CD4-positive, alpha-beta memory T cell (primary cell): ENCODE results near the gene EPDR1. TPM values are rescaled to one million over a fixed set of nuclear protein-coding genes. Genes with fewer than 3 reads are reported as not detected.

Experiments used
- CTCF ChIA-PET: fragments of 350-600 bp; sonication (Branson Sonifier 250); formaldehyde crosslinking; loops from one replicate; lab custom pipeline; 2021; ENCODE audit warnings: inconsistent platforms; ENCODE audit not compliant: partially characterized antibody; lab: Charles Lee
- POLR2A ChIA-PET: fragments of 350-600 bp; sonication (Branson Sonifier 250); formaldehyde crosslinking; loops from one replicate; lab custom pipeline; 2021; ENCODE audit not compliant: partially characterized antibody; lab: Charles Lee
- DNase-seq, 5 donors: peaks; one replicate each; pipeline versions ENCODE4 v3.0.0 to v3.0.0-alpha.2; 2020 to 2022; ENCODE audit warnings: mixed read lengths in 1 of 5
- H3K27ac ChIP-seq: one replicate; pipeline ENCODE4 v1.7.0; 2013; ENCODE audit warnings: low read depth, low read length
- H3K27me3 ChIP-seq: 2 replicates; pipeline ENCODE4 v1.7.0; 2013; ENCODE audit warnings: mild to moderate bottlenecking, low read length, moderate library complexity; ENCODE audit not compliant: insufficient read depth
- H3K36me3 ChIP-seq: 2 replicates; pipeline ENCODE4 v1.7.0; 2013; ENCODE audit warnings: mild to moderate bottlenecking, low read length, moderate library complexity; ENCODE audit not compliant: insufficient read depth
- H3K4me1 ChIP-seq: 2 replicates; pipeline ENCODE4 v1.7.0; 2013; ENCODE audit warnings: mild to moderate bottlenecking, low read length, moderate library complexity; ENCODE audit not compliant: insufficient read depth
- H3K4me3 ChIP-seq, 2 donors: one replicate each; pipeline ENCODE4 v1.7.0; 2013; ENCODE audit warnings: low read length in 2 of 2, mild to moderate bottlenecking in 1 of 2
- H3K9me3 ChIP-seq, 2 donors: one replicate each; pipeline ENCODE4 v1.7.0; 2013; ENCODE audit warnings: low read length in 2 of 2, control low read depth in 1 of 2; ENCODE audit not compliant: control insufficient read depth in 1 of 2
- H3K27ac Mint-ChIP-seq, 7 donors: one replicate each; pipeline ENCODE4 v1.8.0; 2020 to 2021; ENCODE audit warnings: mixed read lengths in 7 of 7, mild to moderate bottlenecking in 6 of 7, inconsistent platforms in 3 of 7, moderate library complexity in 3 of 7
- H3K27me3 Mint-ChIP-seq, 2 donors: one replicate each; pipeline ENCODE4 v1.8.0; 2020 to 2021; ENCODE audit warnings: mixed read lengths in 2 of 2
- H3K36me3 Mint-ChIP-seq, 2 donors: one replicate each; pipeline ENCODE4 v1.8.0; 2020 to 2021; ENCODE audit warnings: mixed read lengths in 2 of 2, inconsistent platforms in 1 of 2, mild to moderate bottlenecking in 1 of 2
- H3K4me1 Mint-ChIP-seq, 4 donors: one replicate each; pipeline ENCODE4 v1.8.0; 2020 to 2021; ENCODE audit warnings: mixed read lengths in 4 of 4, mild to moderate bottlenecking in 1 of 4
- H3K4me3 Mint-ChIP-seq, 8 donors: one replicate each; pipeline ENCODE4 v1.8.0; 2020 to 2021; ENCODE audit warnings: mixed read lengths in 8 of 8, mild to moderate bottlenecking in 7 of 8, moderate library complexity in 6 of 8, inconsistent platforms in 3 of 8
- H3K9me3 Mint-ChIP-seq, 8 donors: one replicate each; pipeline ENCODE4 v1.8.0; 2020 to 2021; ENCODE audit warnings: mixed read lengths in 8 of 8, mild to moderate bottlenecking in 5 of 8, inconsistent platforms in 3 of 8, moderate library complexity in 1 of 8
- intact Hi-C: fragments of 100-400 bp; cut with micrococcal nuclease; formaldehyde crosslinking; loops from one replicate; pipeline ENCODE4 v1.15.1; 2023
- polyA plus RNA-seq, 2 donors: library from polyadenylated mRNA; unstranded; fragments of 300-500 nt; fragmentation: Illumina TruSeq; gene quantifications; one replicate each; pipeline ENCODE4 v1.2.3, GENCODE V29; 2021
- total RNA-seq, 2 experiments: library from RNA; stranded (reverse); gene quantifications; one replicate each; pipeline ENCODE4 v1.2.3, GENCODE V29; 2021

Gene EPDR1
- total and polyA plus RNA-seq, 4 experiments from 2014 or later: 0.19 to 0.41 (median 0.34) TPM

- Mint-ChIP-seq H3K9me3 (peaks cover 0 to 19% (median 5%) of the 10 kb centered on the region in 8 donors), H3K27ac (no peak overlapping the region), H3K4me1 (no peaks in the 10 kb centered on the region), H3K27me3 (peaks cover 2 to 9% of the 10 kb centered on the region in 2 donors), H3K4me3 (no peak overlapping the region), H3K36me3 (no peaks in the 10 kb centered on the region)
- H3K9me3 ChIP-seq: no peaks in the 10 kb centered on the region
- DNase-seq: no peak
- no peaks in the 10 kb centered on the region for H3K27me3 ChIP-seq
- H3K4me1 ChIP-seq: no peaks in the 10 kb centered on the region
- intact Hi-C loops: no loop called here
- CTCF ChIA-PET: no interaction called here
- POLR2A ChIA-PET: no interaction called here
- no peaks in the 10 kb centered on the region for H3K36me3 ChIP-seq
- no peak overlapping the region for H3K4me3 ChIP-seq
- H3K27ac ChIP-seq: no peak overlapping the region
Measured at GRCh38 chr7:37999673-38000072, 79.2 kb downstream of the EPDR1 start.

GRCh38 chr7:38000272-38000671, 79.8 kb downstream of the EPDR1 start:
- Mint-ChIP-seq H3K9me3 (peaks cover 0 to 17% (median 5%) of the 10 kb centered on the region in 8 donors), H3K27me3 (peaks cover 2 to 8% of the 10 kb centered on the region in 2 donors), H3K4me3 (no peak overlapping the region), H3K27ac (no peak overlapping the region), H3K36me3 (no peaks in the 10 kb centered on the region), H3K4me1 (no peaks in the 10 kb centered on the region)
- Histone ChIP-seq H3K27me3 (no peaks in the 10 kb centered on the region), H3K4me1 (no peaks in the 10 kb centered on the region), H3K36me3 (no peaks in the 10 kb centered on the region), H3K9me3 (no peaks in the 10 kb centered on the region), H3K27ac (no peak overlapping the region), H3K4me3 (no peak overlapping the region)
- CTCF ChIA-PET: no interaction called here
- POLR2A ChIA-PET: no interaction called here
- DNase-seq: no peak
- intact Hi-C loops: no loop called here

Other genes with a start within 250 kb of the EPDR1 start
- not detected for gene GPR141, start 236.9 kb upstream of the EPDR1 start, total RNA-seq
- not detected for gene GPR141, start 236.9 kb upstream of the EPDR1 start, polyA plus RNA-seq
- not detected for gene NME8, start 72.0 kb upstream of the EPDR1 start, total RNA-seq
- not detected for gene NME8, start 72.0 kb upstream of the EPDR1 start, polyA plus RNA-seq
- gene SFRP4, start 3.8 kb upstream of the EPDR1 start, total RNA-seq: not detected
- gene SFRP4, start 3.8 kb upstream of the EPDR1 start, polyA plus RNA-seq: not detected